Thoracic aorta (tissue), 2 donors: ENCODE measurements around the gene OR52J3. TPM values are rescaled to one million over a fixed set of nuclear protein-coding genes. Genes with fewer than 3 reads are reported as not detected.
"Not testable (repeated sequence)": the region's sequence is repeated elsewhere in the genome, so short reads cannot be mapped to it uniquely, and the experiment has no call there.

ENCODE experiments used
- ATAC-seq: fragments of 150-250 bp; one replicate; pipeline ENCODE4 v1.8.0; 2017; ENCODE audit warnings: low read depth; ENCODE audit not compliant: insufficient number of reproducible peaks, low FRiP score
- DNase-seq: peaks from one replicate; pipeline ENCODE4 v3.0.0-alpha.2; 2020; ENCODE audit warnings: low spot score
- H3K27ac ChIP-seq, 2 donors: fragments of 200-600 bp; sonication (generic); 1 replicate in 1 of 2; 2 replicates in 1 of 2; pipeline ENCODE4 v1.5.1; 2016; ENCODE audit warnings: mild to moderate bottlenecking in 2 of 2, moderate library complexity in 2 of 2
- H3K27me3 ChIP-seq: fragments of 200-600 bp; sonication (generic); replicated peaks from 2 replicates; pipeline ENCODE4 v1.6.0; 2016; ENCODE audit warnings: mild to moderate bottlenecking; ENCODE audit not compliant: insufficient read depth
- H3K36me3 ChIP-seq: fragments of 200-600 bp; sonication (generic); one replicate; pipeline ENCODE4 v1.5.1; 2016
- H3K4me1 ChIP-seq, 2 donors: fragments of 200-600 bp; sonication (generic); 1 replicate in 1 of 2; 2 replicates in 1 of 2; pipeline versions ENCODE4 v1.5.1 to v1.6.0; 2016; ENCODE audit warnings: low read depth in 2 of 2, mild to moderate bottlenecking in 1 of 2; ENCODE audit not compliant: control insufficient read depth in 1 of 2
- H3K4me3 ChIP-seq: fragments of 200-600 bp; sonication (generic); 2 replicates; pipeline ENCODE4 v1.5.1; 2016; ENCODE audit warnings: mild to moderate bottlenecking
- H3K9me3 ChIP-seq: fragments of 200-600 bp; sonication (generic); 2 replicates; pipeline ENCODE4 v1.5.1; 2016
- total RNA-seq, 2 donors: library from RNA; depleted of rRNA; stranded (reverse); fragments of >200 nt; gene quantifications; one replicate each; pipeline versions ENCODE4 v1.1.0 to v1.2.3, GENCODE V29; 2016
- TF ChIP-seq, protein P1 (sequence below): fragments of 200-600 bp; sonication (generic); IDR thresholded peaks from one replicate; pipeline ENCODE4 v1.5.1; 2019; ENCODE audit warnings: antibody characterized with exemption

The OR52J3 gene
- total RNA-seq, 2 donors from 2014 or later: not detected

GRCh38 chr11:5042091-5042490, 4.2 kb upstream of the OR52J3 start:
- DNase-seq: no peak
- ATAC-seq: no peak
- H3K9me3 ChIP-seq: no peaks in the 10 kb centered on the region

GRCh38 chr11:5043380-5043779, 2.9 kb upstream of the OR52J3 start:
- H3K27ac ChIP-seq: no peak overlapping the region
- no peaks in the 10 kb centered on the region for H3K27me3 ChIP-seq
- DNase-seq (no peak), ATAC-seq (no peak)
- no peaks in the 10 kb centered on the region for H3K36me3 ChIP-seq
- TF ChIP-seq, protein P1, sequence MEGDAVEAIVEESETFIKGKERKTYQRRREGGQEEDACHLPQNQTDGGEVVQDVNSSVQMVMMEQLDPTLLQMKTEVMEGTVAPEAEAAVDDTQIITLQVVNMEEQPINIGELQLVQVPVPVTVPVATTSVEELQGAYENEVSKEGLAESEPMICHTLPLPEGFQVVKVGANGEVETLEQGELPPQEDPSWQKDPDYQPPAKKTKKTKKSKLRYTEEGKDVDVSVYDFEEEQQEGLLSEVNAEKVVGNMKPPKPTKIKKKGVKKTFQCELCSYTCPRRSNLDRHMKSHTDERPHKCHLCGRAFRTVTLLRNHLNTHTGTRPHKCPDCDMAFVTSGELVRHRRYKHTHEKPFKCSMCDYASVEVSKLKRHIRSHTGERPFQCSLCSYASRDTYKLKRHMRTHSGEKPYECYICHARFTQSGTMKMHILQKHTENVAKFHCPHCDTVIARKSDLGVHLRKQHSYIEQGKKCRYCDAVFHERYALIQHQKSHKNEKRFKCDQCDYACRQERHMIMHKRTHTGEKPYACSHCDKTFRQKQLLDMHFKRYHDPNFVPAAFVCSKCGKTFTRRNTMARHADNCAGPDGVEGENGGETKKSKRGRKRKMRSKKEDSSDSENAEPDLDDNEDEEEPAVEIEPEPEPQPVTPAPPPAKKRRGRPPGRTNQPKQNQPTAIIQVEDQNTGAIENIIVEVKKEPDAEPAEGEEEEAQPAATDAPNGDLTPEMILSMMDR: no peak
- no peak overlapping the region for H3K4me3 ChIP-seq
- no peaks in the 10 kb centered on the region for H3K4me1 ChIP-seq
- H3K9me3 ChIP-seq: no peaks in the 10 kb centered on the region

More at GRCh38 chr11:5042091-5042490, 4.2 kb upstream of the OR52J3 start:
- no peak overlapping the region for H3K4me3 ChIP-seq
- no peaks in the 10 kb centered on the region for H3K27me3 ChIP-seq
- no peaks in the 10 kb centered on the region for H3K4me1 ChIP-seq
- TF ChIP-seq, protein P1: no peak
- no peaks in the 10 kb centered on the region for H3K36me3 ChIP-seq
- no peak overlapping the region for H3K27ac ChIP-seq

- Histone ChIP-seq H3K4me1 (no peaks in the 10 kb centered on the region), H3K36me3 (no peaks in the 10 kb centered on the region), H3K9me3 (no peaks in the 10 kb centered on the region), H3K27ac (no peak overlapping the region), H3K4me3 (no peak overlapping the region), H3K27me3 (no peaks in the 10 kb centered on the region)
- DNase-seq: no peak
- TF ChIP-seq, protein P1: no peak
- ATAC-seq: no peak
Observed at GRCh38 chr11:5046754-5047330, 516 bp downstream of the OR52J3 start.

DNA sequence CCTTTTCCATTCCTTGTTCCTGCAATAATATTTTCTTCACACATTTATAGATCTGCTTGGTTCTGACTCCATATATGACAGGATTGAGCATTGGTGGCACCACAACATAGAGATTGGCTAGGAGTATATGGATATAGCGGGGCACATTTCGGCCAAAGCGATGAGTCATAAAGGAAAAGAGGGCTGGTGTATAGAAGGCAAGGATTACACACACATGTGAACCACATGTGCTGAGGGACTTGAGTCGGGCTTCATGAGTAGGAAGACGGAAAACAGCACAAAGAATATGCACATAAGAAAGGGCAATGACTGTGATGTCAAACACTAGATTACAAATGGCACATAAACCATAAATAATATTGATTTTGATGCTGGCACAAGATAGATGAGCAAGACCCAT, 12.4 kb downstream of the OR52J3 start:
- H3K4me3 ChIP-seq, DNase-seq, H3K36me3 ChIP-seq, H3K27me3 ChIP-seq, H3K27ac ChIP-seq, H3K9me3 ChIP-seq, H3K4me1 ChIP-seq: not testable (repeated sequence)
- peak; percentile 6 for ATAC-seq

DNA sequence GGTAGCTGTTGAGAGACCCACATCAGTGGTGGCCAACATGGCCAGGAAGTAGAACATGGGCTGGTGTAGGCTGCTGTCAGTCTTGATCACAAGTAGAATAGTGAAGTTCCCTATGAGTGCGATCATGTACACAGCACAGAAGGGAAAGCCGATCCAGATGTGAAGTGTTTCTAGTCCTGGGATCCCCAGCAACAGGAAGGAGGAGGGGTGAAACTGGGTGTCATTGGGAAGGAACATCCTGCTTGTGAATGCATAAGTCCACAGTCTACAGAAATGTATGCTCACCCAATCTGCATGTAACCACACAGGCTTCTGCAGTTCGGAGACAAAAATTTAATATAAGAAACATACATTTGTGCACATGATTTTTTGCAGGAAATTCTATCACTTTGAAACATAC, 13.1 kb downstream of the OR52J3 start, which contains the start of gene OR52E2:
TSS of gene OR52E2 (minus strand) at position 237 of the 400 bp plus-strand sequence. CDS start at position 237, 0 bp downstream.
- Histone ChIP-seq H3K9me3 (no peaks in the 10 kb centered on the region), H3K4me3 (no peak within 1 kb of the TSS), H3K27ac (no peak within 1 kb of the TSS), H3K27me3 (no peaks in the 10 kb centered on the region), H3K36me3 (no peaks in the 10 kb centered on the region), H3K4me1 (no peaks in the 10 kb centered on the region)
- DNase-seq (no peak), ATAC-seq (peak; percentile 24)
- TF ChIP-seq, protein P1: no peak

DNA sequence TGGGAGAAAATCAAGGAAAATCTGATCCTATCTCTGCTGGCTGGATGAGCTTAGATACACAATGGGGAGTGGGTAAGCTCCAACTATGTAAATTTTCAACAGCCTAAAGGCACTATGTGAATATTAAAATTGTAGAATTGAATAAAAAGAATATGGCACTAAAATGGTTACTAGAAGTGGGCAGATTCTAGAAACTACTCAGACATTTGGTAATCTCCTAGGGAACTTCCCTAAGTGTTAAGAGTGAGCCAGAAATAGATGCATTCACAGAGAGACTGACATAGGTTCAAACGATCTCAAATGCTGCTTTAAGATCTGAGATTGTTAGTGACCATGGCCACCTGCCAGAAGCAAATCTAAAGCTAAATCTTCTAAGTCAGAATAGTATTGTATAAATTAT, 18.7 kb downstream of the OR52J3 start:
- Histone ChIP-seq H3K36me3 (no peaks in the 10 kb centered on the region), H3K9me3 (no peaks in the 10 kb centered on the region), H3K27me3 (no peaks in the 10 kb centered on the region), H3K27ac (no peak overlapping the region), H3K4me3 (no peak overlapping the region), H3K4me1 (no peaks in the 10 kb centered on the region)
- ATAC-seq: no peak
- TF ChIP-seq, protein P1: no peak
- no peak for DNase-seq
